SKM-1 treated with dmso at 0.1 percent for 144 hours (cell line): ENCODE data around the gene NEK3.
"Not testable (repeated sequence)": the region's sequence is repeated elsewhere in the genome, so short reads cannot be mapped to it uniquely, and the experiment has no call there.

ENCODE experiments used
- DNase-seq: peaks from one replicate; lab custom pipeline; 2025; ENCODE audit not compliant: unreplicated experiment; lab: John Stamatoyannopoulos, UW

The NEK3 gene

DNA sequence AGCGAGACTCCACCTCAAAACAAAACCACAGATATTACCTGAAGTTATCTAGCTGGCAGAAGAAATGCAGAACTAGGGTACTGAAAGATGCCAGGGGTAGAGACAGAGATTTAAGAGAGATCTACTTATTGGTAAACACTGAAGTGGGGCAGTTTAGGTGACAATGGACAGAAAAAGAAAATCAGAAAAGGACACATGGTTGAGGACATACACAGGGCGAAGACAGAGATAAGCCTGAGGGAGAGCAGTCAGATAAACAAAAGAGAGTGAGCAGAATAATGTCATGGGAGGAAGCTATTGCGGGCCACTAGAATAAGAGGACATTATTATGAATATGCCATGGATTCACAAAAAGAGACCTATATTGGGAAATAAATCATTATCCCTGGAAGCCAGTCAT lies 33.9 kb downstream of the NEK3 start:
- DNase-seq = no peak

DNA sequence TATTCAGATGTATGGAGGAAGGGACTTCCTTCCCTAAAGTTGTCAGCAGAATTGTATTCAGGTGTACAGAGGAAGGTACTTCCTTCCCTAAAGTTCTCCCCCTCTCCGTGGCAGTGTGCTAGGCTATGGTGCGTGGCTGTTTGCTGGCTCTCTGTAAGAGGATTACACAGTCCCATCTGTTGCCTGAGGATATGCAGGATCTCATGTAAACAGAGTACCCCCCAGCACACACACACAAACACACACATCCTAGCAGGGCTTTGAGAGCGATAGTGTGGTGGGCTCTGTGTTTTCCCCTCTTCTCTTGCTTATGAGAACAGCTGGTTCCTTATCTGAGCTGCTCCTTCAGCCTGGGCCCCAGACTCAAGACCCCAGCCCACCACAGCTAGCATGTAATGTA lies 40.8 kb downstream of the NEK3 start:
- DNase-seq = no peak

DNA sequence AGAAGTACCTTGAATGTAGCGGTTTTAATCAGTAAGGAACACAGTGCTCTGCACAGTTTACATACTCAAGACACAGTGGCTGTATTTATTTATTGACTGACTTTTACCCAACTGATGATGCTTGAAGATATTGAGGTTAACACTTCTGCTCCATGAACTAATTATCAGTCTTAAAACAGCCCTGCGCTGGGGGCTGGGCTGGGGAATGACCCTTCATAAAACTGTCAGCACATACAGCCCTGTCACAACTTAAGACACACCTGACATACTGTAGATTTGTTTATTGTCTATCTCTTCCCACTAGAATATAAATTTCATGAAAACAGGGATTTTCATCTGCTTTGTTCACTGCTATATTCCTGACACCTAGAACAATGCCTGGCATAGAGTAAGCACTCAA lies 41.3 kb downstream of the NEK3 start:
- no peak for DNase-seq

DNA sequence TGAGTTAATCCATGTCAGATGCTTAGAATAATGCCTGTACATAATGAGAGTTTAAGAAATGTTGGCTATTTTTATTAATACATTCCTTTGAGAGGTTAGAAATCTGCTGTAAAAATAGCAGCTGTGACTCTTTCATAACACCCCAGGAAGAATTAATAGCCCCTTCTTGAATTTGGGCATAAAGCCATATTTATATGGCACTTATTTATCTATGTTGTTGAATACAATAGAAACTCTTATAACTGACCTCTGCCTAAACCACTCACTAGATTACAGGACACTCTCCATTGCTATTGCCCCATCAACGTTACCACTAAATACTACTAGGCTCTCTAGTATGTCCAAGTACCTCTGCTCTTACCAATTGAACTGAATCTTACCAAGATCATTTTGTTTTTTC lies 46.8 kb downstream of the NEK3 start:
- no peak for DNase-seq

DNA sequence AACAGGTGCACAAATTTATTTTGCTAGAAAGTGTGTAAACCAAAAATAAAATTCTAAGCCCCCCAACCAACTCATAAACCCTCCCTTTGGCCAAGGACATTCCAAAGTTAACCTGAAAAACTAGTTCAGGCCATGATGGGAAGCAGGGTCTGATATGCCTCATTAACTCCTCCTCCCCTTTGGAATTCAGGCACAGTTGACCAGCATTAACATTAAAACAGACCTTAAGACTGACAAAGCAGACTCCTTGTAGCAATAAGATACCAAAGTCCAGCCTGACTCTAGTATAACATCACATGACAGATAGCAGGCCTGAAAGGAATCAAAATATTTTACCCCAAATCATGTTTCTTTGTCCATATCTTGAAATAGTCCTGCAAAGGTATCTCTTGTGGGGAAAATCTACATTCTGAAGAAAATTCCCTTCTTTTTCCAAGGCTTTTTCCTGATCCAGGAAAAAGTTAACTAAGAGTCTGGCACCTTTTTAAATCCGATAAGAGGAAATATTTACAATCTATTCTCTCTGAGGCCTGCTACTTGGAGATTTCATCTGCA lies 50.2 kb downstream of the NEK3 start:
- DNase-seq = no peak

DNA sequence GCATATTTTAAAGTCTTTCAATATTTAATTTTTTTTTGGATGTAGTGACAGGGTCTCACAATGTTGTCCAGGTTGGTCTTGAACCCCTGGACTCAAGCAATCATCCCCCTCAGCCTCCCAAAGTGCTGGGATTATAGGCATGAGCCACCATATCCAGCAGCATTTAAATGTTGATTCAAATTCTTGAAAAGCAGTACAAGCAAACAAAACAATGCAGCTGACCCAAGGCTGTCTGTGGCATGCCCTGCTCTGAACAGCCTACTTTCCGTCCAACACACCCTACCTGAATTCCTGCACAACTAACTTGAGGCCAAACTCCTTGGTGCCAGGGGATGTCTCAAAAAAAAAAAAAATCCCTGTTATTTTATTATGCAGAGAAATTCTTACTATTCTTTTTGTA lies 53.6 kb downstream of the NEK3 start:
- no peak for DNase-seq

DNA sequence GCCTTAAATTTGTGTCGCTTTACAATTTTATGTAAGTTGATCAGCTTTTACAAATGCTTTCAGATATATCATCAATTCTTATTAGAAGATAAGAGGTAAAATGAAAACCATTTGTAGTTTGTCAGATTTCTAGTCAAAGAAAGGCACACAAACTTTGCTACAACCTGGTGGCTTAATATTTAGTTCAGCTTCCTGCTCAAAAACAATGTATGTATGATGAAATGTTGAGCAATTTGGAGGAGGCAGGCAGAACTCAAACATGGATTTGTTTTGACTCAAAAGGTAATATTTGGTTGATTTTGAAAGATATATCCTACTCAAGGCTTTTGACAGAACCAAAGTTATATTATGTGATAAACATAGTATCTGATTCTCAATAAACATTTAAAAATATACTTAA lies 54.8 kb downstream of the NEK3 start:
- peak; percentile 43 for DNase-seq

DNA sequence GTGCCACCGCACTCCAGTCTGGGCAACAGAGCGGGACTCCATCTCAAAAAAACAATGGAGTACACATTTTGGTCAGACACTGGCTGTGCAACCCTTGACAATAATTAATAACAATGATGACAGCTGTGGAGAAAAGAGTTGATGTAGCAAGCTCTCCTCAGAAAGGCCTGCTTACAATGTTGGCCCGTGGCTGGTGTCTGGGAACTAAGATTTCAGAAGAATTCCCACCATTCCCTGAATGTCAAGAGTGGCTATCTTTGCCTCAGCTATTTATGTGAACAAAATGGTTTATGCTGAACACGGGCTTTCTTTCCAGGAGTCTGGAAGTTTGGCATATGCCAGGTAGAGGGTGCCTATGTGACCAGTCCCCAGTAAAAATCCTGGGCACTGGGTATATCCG lies 56.0 kb downstream of the NEK3 start:
- DNase-seq = no peak

DNA sequence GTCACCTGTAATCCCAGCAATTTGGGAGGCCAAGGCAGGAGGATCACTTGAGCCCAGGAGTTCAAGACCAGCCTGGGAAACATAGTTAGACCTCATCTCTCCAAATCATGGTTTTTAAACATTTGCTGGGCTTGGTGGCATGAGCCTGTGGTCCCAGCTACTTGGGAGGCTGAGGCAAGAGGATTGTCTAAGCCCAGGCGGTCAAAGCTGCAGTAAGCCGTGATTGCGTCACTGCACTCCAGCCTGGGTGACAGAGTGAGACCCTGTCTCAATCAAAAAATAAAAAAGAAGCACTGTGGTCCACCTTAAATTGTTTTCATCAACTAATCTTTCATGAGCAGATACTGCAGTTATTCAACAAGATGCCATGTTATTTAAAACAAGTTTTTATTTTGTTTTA lies 57.0 kb downstream of the NEK3 start:
- not testable (repeated sequence) for DNase-seq

DNA sequence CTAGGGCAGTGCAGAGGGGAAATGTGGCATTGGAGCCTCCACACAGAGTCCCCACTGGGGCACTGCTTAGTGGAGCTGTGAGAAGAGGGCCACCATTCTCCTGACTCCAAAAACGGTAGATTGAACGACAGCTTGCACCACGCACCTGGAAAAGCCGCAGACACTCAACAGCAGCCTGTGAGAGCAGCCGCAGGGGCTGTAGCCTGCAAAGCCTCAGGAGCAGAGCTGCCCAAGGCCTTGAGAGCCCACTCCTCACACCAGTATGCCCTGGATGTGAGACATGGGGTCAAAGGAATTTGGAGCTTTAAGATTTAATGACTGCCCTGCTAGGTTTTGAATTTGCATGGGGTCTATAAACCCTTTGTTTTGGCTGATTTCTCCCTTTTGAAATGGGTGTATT lies 62.2 kb downstream of the NEK3 start:
- no peak for DNase-seq

DNA sequence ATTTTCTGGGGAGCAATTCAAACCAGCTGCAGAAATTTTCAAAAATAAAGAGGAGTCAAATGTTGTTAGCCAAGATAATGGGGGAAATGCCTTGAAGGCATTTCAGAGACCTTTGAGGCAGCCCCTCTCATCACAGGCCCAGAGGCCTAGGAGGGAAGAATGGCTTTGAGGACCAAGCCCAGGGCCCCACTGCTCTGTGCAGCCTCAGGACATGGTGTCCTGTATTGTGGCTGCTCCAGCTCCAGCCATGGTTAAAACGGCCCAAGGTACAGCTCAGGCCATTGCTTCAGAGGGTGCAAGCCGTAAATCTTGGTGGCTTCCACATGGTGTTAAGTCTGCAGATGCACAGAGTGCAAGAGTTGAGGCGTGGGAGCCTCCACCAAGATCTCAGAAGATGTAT lies 62.6 kb downstream of the NEK3 start:
- no peak for DNase-seq

DNA sequence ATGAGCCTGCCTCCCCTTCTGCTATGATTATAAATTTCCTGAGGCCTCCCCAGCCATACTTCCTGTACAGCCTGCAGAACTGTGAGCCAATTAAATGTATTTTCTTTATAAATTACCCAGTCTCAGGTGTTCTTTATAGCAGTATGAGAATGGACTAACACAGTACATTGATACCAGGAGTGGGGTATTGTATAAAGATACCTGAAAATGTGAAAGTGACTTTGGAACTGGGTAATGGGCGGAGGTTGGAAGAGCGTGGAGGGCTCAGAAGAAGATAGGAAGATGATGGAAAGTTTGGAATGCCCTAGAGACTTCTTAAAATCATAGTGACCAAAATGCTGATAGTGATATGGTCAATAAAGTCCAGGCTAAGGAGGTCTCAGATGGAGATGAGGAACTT lies 63.3 kb downstream of the NEK3 start:
- DNase-seq = no peak

DNA sequence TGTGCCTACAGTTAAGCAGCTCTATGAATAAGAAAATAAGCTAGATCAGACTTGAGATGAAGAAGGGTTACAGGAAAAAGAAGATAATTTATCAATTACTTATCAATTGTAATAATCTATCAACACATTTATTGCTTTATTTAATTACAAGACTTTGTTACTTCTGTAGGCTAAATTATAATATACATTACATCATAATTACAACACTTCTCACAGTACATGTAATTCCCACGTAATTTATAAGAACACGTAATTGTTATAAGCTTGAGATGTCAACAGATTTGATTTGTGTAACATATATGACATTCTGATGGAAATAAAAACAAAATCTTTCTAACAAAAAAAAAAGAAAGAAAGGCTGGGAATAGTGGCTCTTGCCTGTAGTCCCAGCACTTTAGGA lies 67.3 kb downstream of the NEK3 start:
- no peak for DNase-seq

DNA sequence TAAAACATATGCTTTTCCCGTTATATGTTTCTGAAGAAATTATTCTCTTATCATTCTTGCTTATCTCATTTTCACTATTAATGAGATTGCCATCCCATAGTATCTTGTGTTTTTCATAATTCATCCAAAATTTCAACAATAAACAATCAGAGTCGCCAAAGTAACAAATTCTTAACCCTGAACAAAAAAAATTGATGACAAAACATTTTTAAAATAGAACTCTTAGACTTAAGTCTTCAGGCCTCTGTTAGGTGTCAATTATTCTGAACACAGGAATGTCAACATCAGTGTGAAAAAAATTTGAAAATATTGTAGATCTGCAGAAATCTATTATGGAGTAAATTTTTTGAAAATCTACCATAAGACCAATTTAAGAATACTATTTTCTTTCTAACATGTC lies 67.9 kb downstream of the NEK3 start:
- DNase-seq = no peak

DNA sequence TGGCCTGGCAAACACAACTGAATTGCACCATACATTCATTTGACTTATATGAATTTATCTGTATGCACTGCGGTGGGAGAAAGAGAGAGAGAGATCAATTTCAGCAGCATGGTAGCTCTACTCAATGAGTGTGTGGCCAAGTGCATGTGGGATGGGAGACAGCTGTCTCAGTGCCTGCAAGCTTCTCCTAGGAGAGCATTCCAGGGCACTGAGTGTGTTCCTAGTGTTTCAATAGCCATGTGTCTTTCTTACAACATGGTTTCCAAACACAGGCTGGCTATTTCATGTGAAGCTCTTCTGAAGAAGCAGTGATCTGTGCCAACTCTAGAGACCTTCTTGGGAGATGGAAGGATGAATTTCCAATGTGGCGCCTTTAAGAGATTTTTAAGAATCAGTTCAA lies 74.0 kb downstream of the NEK3 start:
- no peak for DNase-seq

DNA sequence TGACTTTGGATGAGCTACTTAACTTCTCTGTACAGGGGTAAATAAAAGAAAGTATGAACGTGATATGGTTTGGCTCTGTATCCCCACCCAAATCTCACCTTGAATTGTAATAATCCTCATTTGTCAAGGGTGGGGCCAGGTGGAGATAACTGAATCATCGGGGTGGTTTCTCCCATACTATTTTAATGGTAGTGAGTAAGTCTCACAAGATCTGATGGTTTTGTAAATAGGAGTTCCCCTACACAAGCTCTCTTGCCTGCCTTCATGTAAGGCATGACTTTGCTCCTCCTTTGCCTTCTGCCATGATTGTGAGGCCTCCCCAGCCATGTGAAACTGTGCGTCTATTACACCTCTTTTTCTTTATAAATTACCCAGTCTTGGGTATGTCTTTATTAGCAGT lies 74.4 kb downstream of the NEK3 start:
- not testable (repeated sequence) for DNase-seq
